ENCODE results near the gene MACF1. TPM values are rescaled to one million over a fixed set of nuclear protein-coding genes. Genes with fewer than 3 reads are reported as not detected.

The MACF1 gene
- total and polyA plus RNA-seq, 9 donors = 93.6 to 331 (median 247) TPM

DNA sequence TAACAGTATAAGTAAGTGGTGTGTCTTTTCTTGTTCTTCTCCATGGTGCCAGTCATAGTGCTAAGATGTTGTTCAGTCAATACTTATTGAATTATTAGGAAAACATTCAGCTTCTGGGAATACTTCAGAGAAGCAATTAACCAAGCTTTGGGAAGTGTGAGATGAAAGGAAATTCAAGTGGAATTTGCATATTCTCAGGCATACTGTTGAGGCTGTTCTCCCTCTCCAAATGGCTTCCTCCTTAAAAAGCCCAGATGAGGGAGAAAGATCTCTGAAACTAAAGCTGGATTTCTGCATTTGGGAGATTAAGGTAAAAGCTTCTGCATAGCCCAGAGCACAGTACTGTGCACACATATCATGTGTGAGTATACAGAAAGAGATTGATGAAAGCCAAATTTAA, 73.4 kb downstream of the MACF1 start:
- Histone ChIP-seq H3K9me3 (no peaks in the 10 kb centered on the region), H3K4me1 (ENCODE audit: insufficient read depth) (peaks cover 4% of the 10 kb centered on the region), H3K27me3 (no peaks in the 10 kb centered on the region), H3K36me3 (no peaks in the 10 kb centered on the region), H3K27ac (no peak overlapping the region), H3K4me3 (no peak overlapping the region)
- no peak for DNase-seq
- intact Hi-C loops (cut with DNase I) = no loop called here
- TF ChIP-seq POLR2A (IDR thresholded peaks at IDR 0.05) (no peak), EP300 (IDR thresholded peaks at IDR 0.05) (no peak), CTCF (IDR thresholded peaks at IDR 0.05) (no peak)

- no peak for DNase-seq
- intact Hi-C loops (cut with DNase I) = no loop called here
Measured at GRCh38 chr1:39282537-39283216, 78.2 kb downstream of the MACF1 start.

GRCh38 chr1:39283858-39284257, 79.4 kb downstream of the MACF1 start:
- Histone ChIP-seq H3K9me3 (no peaks in the 10 kb centered on the region), H3K36me3 (no peaks in the 10 kb centered on the region), H3K4me1 (ENCODE audit: insufficient read depth) (no peaks in the 10 kb centered on the region), H3K27me3 (no peaks in the 10 kb centered on the region), H3K4me3 (no peak overlapping the region), H3K27ac (no peak overlapping the region)
- WGBS, 3 donors = 72 to 78% (median 77%) methylated on average over 1 of the region's 1 CpG
- TF ChIP-seq POLR2A (IDR thresholded peaks at IDR 0.05) (no peak), EP300 (IDR thresholded peaks at IDR 0.05) (no peak), CTCF (IDR thresholded peaks at IDR 0.05) (no peak)
- intact Hi-C loops (cut with DNase I) = no loop called here
- DNase-seq = no peak

More at GRCh38 chr1:39282537-39283216, 78.2 kb downstream of the MACF1 start:
- 53 to 67% (median 64%) methylated on average over 7 to 8 of the region's 8 CpGs for WGBS, 3 donors
- H3K36me3 ChIP-seq = no peaks in the 10 kb centered on the region
- H3K4me1 ChIP-seq (ENCODE audit: insufficient read depth) = peaks cover 2% of the 10 kb centered on the region
- no peak overlapping the region for H3K27ac ChIP-seq
- no peaks in the 10 kb centered on the region for H3K9me3 ChIP-seq
- TF ChIP-seq POLR2A (IDR thresholded peaks at IDR 0.05) (no peak), EP300 (IDR thresholded peaks at IDR 0.05) (no peak), CTCF (IDR thresholded peaks at IDR 0.05) (no peak)
- H3K27me3 ChIP-seq = no peaks in the 10 kb centered on the region
- H3K4me3 ChIP-seq = no peak overlapping the region

DNA sequence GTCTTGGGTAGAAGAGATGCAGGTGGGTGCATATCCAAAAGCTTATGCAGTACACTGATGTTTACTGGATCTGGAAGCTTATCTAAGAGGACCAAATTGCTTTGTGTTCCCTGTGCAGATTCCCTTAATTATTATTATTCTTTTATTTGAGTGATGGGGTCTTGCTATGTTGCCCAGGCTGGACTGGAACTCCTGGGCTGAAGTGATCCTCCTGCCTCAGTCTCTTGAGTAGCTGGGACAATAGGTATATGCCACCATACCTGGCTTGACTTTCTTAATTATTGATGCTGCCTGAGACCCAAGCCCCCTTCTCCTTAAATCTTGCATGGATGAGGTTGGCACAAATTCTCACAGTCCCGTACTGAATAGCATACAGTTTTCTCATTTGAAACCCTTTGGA, 83.0 kb downstream of the MACF1 start:
- Histone ChIP-seq H3K4me1 (ENCODE audit: insufficient read depth) (no peaks in the 10 kb centered on the region), H3K27ac (no peak overlapping the region), H3K4me3 (no peak overlapping the region), H3K36me3 (no peaks in the 10 kb centered on the region), H3K9me3 (no peaks in the 10 kb centered on the region), H3K27me3 (no peaks in the 10 kb centered on the region)
- no peak for TF ChIP-seq POLR2A (IDR thresholded peaks at IDR 0.05)
- no peak for TF ChIP-seq CTCF (IDR thresholded peaks at IDR 0.05)
- no peak for TF ChIP-seq EP300 (IDR thresholded peaks at IDR 0.05)
- 96 to 100% (median 100%) methylated on average over 1 of the region's 1 CpG for WGBS, 3 donors
- intact Hi-C loops (cut with DNase I) = no loop called here
- no peak for DNase-seq
